HCT116 (cell line): Measurements from ENCODE around the gene CFDP1. TPM values are rescaled to one million over a fixed set of nuclear protein-coding genes. Genes with fewer than 3 reads are reported as not detected.

ENCODE experiments used
- ATAC-seq: fragments of 200-7000 bp; cut with Tn5 transposase; 2 replicates; pipeline ENCODE4 v1.9.1; 2020; ENCODE audit warnings: mild to moderate bottlenecking, moderate library complexity
- BruUV-seq: library from RNA; stranded (reverse); fragments of 400-500 nt; replicated peaks from 2 replicates; lab custom pipeline; 2021; lab: Mats Ljungman, UMichigan
- CTCF ChIA-PET: fragments of 300-600 bp; sonication (Branson Sonifier 250); formaldehyde crosslinking; loops from one replicate; lab custom pipeline; 2021; ENCODE audit warnings: antibody characterized with exemption; lab: Charles Lee
- POLR2A ChIA-PET: fragments of 300-600, 350-600 bp; sonication (Branson Sonifier 250); formaldehyde crosslinking; loops from one replicate; lab custom pipeline; 2021; ENCODE audit warnings: antibody characterized with exemption; lab: Charles Lee
- RAD21 ChIA-PET, 2 experiments: fragments of 300-600 bp; sonication (Branson Sonifier 250); formaldehyde crosslinking; loops; one replicate each; lab custom pipeline; 2023; ENCODE audit warnings: low total read pairs in 2 of 2; ENCODE audit not compliant: uncharacterized antibody in 2 of 2, unreplicated experiment in 2 of 2, low non-redundant PET in 1 of 2; lab: Charles Lee
- DNase-seq: peaks from one replicate; pipeline ENCODE4 v3.0.0-alpha.2; 2010; ENCODE audit warnings: low read depth, low spot score
- H2AFZ ChIP-seq: fragments of 200-600 bp; shearing (Covaris generic), sonication (generic); 2 replicates; pipeline ENCODE4 v1.6.1; 2017; ENCODE audit warnings: low read depth, mixed run types, mixed read lengths, antibody characterized with exemption, low read length; ENCODE audit not compliant: poor library complexity, severe bottlenecking
- H3K27ac ChIP-seq: 2 replicates; pipeline ENCODE4 v1.5.1; 2012; ENCODE audit warnings: low read depth, low read length
- H3K27me3 ChIP-seq: fragments of 200-600 bp; sonication (generic); 2 replicates; pipeline ENCODE4 v1.6.1; 2016; ENCODE audit warnings: mixed run types, low read length, mixed read lengths; ENCODE audit not compliant: insufficient read depth
- H3K36me3 ChIP-seq, 2 experiments: fragments of 200-500 bp in 1 of 2; fragments of 200-600 bp in 1 of 2; sonication (Bioruptor generic) in 1 of 2; sonication (generic) in 1 of 2; 2 replicates each; pipeline versions ENCODE4 v1.5.1 to v1.6.1; 2014 to 2016; ENCODE audit warnings: low read length in 2 of 2, inconsistent platforms in 1 of 2, mixed read lengths in 1 of 2, mixed run types in 1 of 2; ENCODE audit not compliant: insufficient read depth in 2 of 2, control insufficient read depth in 1 of 2
- H3K4me1 ChIP-seq, 2 experiments: fragments of 200-600 bp in 1 of 2; sonication (generic) in 1 of 2; 2 replicates each; pipeline versions ENCODE4 v1.5.1 to v1.6.1; 2012 to 2017; ENCODE audit warnings: low read length in 2 of 2, inconsistent platforms in 1 of 2, mild to moderate bottlenecking in 1 of 2, mixed read lengths in 1 of 2, mixed run types in 1 of 2, moderate library complexity in 1 of 2; ENCODE audit not compliant: insufficient read depth in 2 of 2, control insufficient read depth in 1 of 2
- H3K4me2 ChIP-seq: fragments of 200-600 bp; sonication (generic); 2 replicates; pipeline ENCODE4 v1.6.1; 2017; ENCODE audit warnings: mixed run types, low read length, mixed read lengths
- H3K4me3 ChIP-seq, 2 experiments: fragments of 200-600 bp in 1 of 2; sonication (generic) in 1 of 2; replicated peaks in 1 of 2; 2 replicates each; pipeline ENCODE4 v1.5.1; 2011 to 2016; ENCODE audit warnings: low read length in 2 of 2, control low read depth in 1 of 2, low read depth in 1 of 2, mild to moderate bottlenecking in 1 of 2, mixed read lengths in 1 of 2, mixed run types in 1 of 2
- H3K79me2 ChIP-seq: fragments of 200-600 bp; sonication (generic); 2 replicates; pipeline ENCODE4 v1.6.1; 2017; ENCODE audit warnings: mild to moderate bottlenecking, mixed run types, low read length, moderate library complexity, mixed read lengths; ENCODE audit not compliant: insufficient read depth
- H3K9ac ChIP-seq: fragments of 200-600 bp; sonication (generic); 2 replicates; pipeline ENCODE4 v1.6.1; 2016; ENCODE audit warnings: low read length, mixed read lengths
- H3K9me2 ChIP-seq: fragments of 200-600 bp; sonication (generic), shearing (Covaris generic); 2 replicates; pipeline ENCODE4 v1.6.1; 2017; ENCODE audit warnings: mixed run types, mild to moderate bottlenecking, moderate library complexity; ENCODE audit not compliant: insufficient read depth
- H3K9me3 ChIP-seq, 2 experiments: fragments of 200-500 bp in 1 of 2; fragments of 200-600 bp in 1 of 2; sonication (Bioruptor generic) in 1 of 2; sonication (generic) in 1 of 2; 2 replicates each; pipeline ENCODE4 v1.6.1; 2014 to 2017; ENCODE audit warnings: low read length in 2 of 2, mixed read lengths in 2 of 2, inconsistent platforms in 1 of 2, low read depth in 1 of 2, mild to moderate bottlenecking in 1 of 2, mixed run types in 1 of 2, moderate library complexity in 1 of 2; ENCODE audit not compliant: control insufficient read depth in 1 of 2, insufficient read depth in 1 of 2
- H4K20me1 ChIP-seq: fragments of 200-600 bp; sonication (generic), shearing (Covaris generic); 2 replicates; pipeline ENCODE4 v1.6.1; 2017; ENCODE audit warnings: mixed run types, mild to moderate bottlenecking, moderate library complexity; ENCODE audit not compliant: insufficient read depth
- MAX ChIP-seq: IDR thresholded peaks from 2 replicates; pipeline ENCODE4 v1.6.1; 2012
- POLR2AphosphoS5 ChIP-seq: IDR thresholded peaks from 2 replicates; pipeline ENCODE4 v1.6.1; 2011; ENCODE audit warnings: mild to moderate bottlenecking, low read depth, low read length, moderate library complexity
- SRF ChIP-seq: IDR thresholded peaks from 2 replicates; pipeline ENCODE4 v1.6.1; 2012; ENCODE audit warnings: low read depth
- TCF7L2 ChIP-seq: IDR thresholded peaks from 2 replicates; pipeline ENCODE4 v1.7.0; 2011; ENCODE audit warnings: borderline replicate concordance, inconsistent platforms; ENCODE audit not compliant: insufficient read depth, insufficient read length; ENCODE audit errors: extremely low read depth
- ZFX ChIP-seq: fragments of 450-650 bp; IDR thresholded peaks from 2 replicates; pipeline ENCODE4 v1.6.1; 2017
- ZNF274 ChIP-seq: fragments of 200-500 bp; sonication (Bioruptor generic); IDR thresholded peaks from 2 replicates; pipeline ENCODE4 v1.6.1; 2014; ENCODE audit warnings: mild to moderate bottlenecking, low read depth, low read length, inconsistent platforms
- intact Hi-C: fragments of 100-400 bp; cut with micrococcal nuclease; formaldehyde crosslinking; loops from 2 replicates; pipeline ENCODE4 v1.10.0; 2022
- total RNA-seq: library from RNA; stranded (reverse); gene quantifications from one replicate; pipeline ENCODE4 v1.2.1, GENCODE V29; 2021; ENCODE audit not compliant: unreplicated experiment
- TF ChIP-seq, protein P1 (sequence below), 3 experiments: fragments of 200-600 bp in 1 of 3; sonication (generic) in 1 of 3; IDR thresholded peaks in 2 of 3; conservative IDR thresholded peaks in 1 of 3; 2 replicates each; pipeline ENCODE4 v1.5.1; 2012 to 2017; ENCODE audit warnings: low read depth in 2 of 3, low read length in 2 of 3, antibody characterized with exemption in 1 of 3, borderline replicate concordance in 1 of 3, control low read depth in 1 of 3, mild to moderate bottlenecking in 1 of 3, mixed read lengths in 1 of 3, mixed run types in 1 of 3, moderate library complexity in 1 of 3; ENCODE audit not compliant: insufficient read depth in 1 of 3
- TF ChIP-seq, protein P2 (sequence below): IDR thresholded peaks from 2 replicates; pipeline ENCODE4 v1.6.1; 2012; ENCODE audit warnings: low read depth

CFDP1 gene
- total RNA-seq, 1 experiment from 2014 or later: 45.3 TPM

DNA sequence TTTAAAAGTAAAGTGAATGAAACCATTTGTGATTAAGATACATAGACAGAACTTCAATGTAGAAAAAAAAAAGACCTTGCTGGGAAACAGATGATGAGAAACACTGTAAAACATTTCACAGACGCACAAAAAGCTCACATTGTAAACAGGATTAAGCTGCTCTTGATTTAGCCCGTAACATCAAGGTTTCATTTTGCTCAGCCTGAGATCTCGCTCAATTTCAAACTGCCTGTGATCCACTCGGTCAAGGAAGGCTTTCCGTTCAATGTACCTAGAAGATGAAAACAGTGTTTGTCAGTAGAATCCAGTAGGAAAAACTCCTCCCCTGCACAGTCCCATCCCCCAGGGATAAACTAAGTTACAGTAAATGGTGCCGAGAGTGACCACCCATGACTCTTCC is 139.5 kb downstream of the CFDP1 start:
- Histone ChIP-seq H4K20me1 (no peaks in the 10 kb centered on the region), H3K4me1 (peaks cover 3 to 24% of the 10 kb centered on the region in 2 experiments; a peak in 3 of 4 replicates), H3K4me2 (no peak overlapping the region), H3K36me3 (peaks cover 0 to 4% of the 10 kb centered on the region in 2 experiments; a peak in 2 of 4 replicates), H2AFZ (no peak overlapping the region), H3K27me3 (no peaks in the 10 kb centered on the region), H3K79me2 (no peaks in the 10 kb centered on the region), H3K4me3 (no peak overlapping the region), H3K9me2 (no peaks in the 10 kb centered on the region), H3K9ac (no peak overlapping the region), H3K27ac (no peak overlapping the region), H3K9me3 (no peaks in the 10 kb centered on the region)
- no peak for TF ChIP-seq MAX
- TF ChIP-seq TCF7L2: no peak
- TF ChIP-seq, protein P1, sequence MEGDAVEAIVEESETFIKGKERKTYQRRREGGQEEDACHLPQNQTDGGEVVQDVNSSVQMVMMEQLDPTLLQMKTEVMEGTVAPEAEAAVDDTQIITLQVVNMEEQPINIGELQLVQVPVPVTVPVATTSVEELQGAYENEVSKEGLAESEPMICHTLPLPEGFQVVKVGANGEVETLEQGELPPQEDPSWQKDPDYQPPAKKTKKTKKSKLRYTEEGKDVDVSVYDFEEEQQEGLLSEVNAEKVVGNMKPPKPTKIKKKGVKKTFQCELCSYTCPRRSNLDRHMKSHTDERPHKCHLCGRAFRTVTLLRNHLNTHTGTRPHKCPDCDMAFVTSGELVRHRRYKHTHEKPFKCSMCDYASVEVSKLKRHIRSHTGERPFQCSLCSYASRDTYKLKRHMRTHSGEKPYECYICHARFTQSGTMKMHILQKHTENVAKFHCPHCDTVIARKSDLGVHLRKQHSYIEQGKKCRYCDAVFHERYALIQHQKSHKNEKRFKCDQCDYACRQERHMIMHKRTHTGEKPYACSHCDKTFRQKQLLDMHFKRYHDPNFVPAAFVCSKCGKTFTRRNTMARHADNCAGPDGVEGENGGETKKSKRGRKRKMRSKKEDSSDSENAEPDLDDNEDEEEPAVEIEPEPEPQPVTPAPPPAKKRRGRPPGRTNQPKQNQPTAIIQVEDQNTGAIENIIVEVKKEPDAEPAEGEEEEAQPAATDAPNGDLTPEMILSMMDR (IDR thresholded peaks at IDR 0.05 in 2 of 3, conservative IDR thresholded peaks at IDR 0.05 in 1 of 3; ENCODE audit: borderline replicate concordance in 1 of 3, insufficient read depth in 1 of 3, low read depth in 2 of 3, low read length in 2 of 3): no peak
- no peak for TF ChIP-seq POLR2AphosphoS5
- no peak for TF ChIP-seq ZFX
- no peak for TF ChIP-seq ZNF274
- TF ChIP-seq, protein P2, sequence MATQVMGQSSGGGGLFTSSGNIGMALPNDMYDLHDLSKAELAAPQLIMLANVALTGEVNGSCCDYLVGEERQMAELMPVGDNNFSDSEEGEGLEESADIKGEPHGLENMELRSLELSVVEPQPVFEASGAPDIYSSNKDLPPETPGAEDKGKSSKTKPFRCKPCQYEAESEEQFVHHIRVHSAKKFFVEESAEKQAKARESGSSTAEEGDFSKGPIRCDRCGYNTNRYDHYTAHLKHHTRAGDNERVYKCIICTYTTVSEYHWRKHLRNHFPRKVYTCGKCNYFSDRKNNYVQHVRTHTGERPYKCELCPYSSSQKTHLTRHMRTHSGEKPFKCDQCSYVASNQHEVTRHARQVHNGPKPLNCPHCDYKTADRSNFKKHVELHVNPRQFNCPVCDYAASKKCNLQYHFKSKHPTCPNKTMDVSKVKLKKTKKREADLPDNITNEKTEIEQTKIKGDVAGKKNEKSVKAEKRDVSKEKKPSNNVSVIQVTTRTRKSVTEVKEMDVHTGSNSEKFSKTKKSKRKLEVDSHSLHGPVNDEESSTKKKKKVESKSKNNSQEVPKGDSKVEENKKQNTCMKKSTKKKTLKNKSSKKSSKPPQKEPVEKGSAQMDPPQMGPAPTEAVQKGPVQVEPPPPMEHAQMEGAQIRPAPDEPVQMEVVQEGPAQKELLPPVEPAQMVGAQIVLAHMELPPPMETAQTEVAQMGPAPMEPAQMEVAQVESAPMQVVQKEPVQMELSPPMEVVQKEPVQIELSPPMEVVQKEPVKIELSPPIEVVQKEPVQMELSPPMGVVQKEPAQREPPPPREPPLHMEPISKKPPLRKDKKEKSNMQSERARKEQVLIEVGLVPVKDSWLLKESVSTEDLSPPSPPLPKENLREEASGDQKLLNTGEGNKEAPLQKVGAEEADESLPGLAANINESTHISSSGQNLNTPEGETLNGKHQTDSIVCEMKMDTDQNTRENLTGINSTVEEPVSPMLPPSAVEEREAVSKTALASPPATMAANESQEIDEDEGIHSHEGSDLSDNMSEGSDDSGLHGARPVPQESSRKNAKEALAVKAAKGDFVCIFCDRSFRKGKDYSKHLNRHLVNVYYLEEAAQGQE: no peak
- TF ChIP-seq SRF: no peak
- POLR2A ChIA-PET: no interaction called here
- no peak for ATAC-seq
- BruUV-seq: no TSS peak
- CTCF ChIA-PET: no interaction called here
- RAD21 ChIA-PET: no interaction called here
- no peak for DNase-seq
- intact Hi-C loops: no loop called here
